GM18511 (cell line): Measurements from ENCODE around the gene SPPL3.
"Not testable (repeated sequence)": the region's sequence is repeated elsewhere in the genome, so short reads cannot be mapped to it uniquely, and the experiment has no call there.

Experiments used
- ATAC-seq: cut with Tn5 transposase; IDR thresholded peaks from one replicate; pipeline ENCODE4 v1.9.1; 2021; ENCODE audit warnings: mild to moderate bottlenecking, moderate library complexity; ENCODE audit not compliant: unreplicated experiment

The SPPL3 gene

DNA sequence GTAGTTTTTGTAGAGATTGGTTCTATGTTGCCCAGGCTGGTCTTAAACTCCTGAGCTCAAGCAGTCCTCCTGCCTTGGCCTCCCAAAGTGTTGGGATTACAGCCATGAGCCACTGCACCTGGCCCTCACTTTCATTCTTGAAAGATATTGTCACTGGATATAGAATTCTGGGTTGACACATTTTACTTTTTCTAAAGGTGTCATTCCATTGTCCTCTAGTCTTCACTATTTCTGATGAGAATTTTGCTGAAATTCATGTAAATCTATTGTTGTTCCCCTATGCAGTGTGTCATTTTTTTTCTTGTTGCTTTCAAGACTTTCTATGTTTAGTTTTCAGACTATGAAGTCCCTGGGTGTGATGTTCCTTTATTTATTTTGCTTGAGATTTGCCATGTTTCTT lies 149.4 kb downstream of the SPPL3 start:
- no peak for ATAC-seq

DNA sequence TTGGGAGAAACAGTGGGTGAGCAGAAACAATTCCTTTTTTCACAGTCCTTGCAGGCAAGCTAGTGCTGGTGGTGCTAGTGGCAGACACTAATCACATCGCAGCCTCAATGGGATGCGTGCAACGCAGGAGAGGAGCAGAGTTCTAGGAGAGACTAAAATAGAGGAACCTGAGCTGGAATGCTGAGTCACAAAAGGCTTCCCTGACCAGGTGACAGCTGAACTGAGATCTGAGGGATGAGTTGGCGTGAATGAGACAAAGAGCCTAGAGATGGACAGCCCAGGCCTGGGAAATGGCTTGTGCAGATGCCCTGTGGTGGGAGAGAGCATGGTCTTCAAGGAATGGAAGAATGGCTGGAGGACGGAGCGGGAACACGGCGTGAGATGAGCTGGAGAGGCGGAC lies 152.8 kb downstream of the SPPL3 start:
- no peak for ATAC-seq

DNA sequence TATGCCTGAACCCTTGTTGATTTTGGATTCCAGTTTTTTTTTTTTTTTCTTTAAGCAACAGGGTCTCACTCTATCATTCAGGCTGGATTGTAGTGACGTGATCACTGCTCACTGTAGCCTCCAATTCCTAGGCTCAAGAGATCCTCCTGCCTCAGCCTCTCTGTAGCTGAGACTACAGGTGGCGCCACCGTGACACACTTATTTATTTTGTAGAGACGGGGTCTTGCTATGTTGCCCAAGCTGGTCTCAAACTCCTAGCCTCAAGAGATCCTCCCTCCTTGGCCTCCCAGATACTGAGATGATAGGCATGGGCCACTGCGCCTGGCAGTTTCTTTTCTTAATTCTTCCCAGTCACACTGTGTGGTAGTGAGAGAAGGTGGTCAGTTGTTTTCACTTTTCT lies 153.4 kb downstream of the SPPL3 start:
- no peak for ATAC-seq

DNA sequence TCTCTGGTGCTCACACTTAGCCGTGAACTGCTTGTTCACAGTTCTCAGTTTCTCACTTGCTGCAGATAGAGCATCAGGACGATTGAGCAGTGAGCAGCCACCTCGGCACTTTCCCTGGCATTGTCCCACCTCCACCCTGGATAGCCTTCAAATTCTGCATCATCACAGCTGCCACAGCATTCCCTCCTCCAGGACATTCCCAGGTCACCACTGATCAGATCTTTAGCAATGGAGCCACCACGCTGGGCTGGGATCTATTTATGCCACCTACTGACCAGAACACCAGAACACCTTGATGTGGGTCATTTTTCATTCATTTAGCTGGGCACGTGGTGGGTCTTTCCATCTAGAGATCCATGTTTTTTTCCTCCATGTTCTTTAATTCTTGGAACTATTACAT lies 154.9 kb downstream of the SPPL3 start:
- no peak for ATAC-seq

DNA sequence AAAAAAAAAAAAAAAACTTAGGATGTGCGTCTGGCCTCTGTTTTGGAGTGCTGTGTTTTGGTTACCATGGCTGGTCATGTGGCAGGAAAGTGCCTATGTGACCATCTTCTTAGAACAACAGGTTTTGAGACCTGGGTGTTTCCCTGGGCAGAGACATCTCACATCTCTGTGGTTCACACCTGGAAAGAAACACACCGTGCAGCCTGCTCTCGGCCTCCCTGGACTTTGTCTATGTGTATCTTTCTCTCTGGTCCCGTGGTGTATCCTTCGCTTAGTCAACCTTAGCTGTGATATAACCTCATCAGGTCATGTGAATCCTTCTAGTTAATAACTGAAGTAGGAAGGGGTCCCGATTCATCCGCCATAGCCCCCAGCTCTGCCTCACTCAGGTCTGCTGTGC lies 155.9 kb downstream of the SPPL3 start:
- no peak for ATAC-seq

DNA sequence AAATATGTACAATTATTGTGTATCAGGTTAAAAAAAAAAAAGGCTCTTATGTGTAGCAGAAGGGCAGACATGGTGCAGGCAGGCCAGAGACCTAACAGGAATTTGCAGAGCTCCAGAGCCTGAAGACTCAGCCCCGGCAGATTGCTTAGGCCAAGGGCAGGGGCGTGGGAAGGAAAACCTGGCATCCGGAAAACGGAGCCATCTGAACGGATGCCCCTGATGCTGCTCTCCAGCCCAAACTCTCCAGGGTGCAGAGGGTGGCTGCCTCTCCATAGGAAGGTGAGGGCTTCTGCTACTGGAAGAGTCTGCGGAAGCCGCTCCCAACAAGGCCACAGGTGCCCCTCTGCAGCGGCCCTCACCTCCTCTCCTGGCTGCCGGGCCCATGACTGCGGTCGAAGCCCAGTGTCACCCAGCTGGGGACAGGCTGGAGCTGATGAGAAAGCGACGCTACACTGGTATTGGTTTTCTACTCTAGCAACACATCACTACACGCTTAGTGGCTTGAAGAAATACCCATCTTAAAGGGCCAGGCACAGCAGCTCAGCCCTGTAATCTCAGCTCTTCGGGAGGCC lies 159.2 kb downstream of the SPPL3 start:
- ATAC-seq: no peak

DNA sequence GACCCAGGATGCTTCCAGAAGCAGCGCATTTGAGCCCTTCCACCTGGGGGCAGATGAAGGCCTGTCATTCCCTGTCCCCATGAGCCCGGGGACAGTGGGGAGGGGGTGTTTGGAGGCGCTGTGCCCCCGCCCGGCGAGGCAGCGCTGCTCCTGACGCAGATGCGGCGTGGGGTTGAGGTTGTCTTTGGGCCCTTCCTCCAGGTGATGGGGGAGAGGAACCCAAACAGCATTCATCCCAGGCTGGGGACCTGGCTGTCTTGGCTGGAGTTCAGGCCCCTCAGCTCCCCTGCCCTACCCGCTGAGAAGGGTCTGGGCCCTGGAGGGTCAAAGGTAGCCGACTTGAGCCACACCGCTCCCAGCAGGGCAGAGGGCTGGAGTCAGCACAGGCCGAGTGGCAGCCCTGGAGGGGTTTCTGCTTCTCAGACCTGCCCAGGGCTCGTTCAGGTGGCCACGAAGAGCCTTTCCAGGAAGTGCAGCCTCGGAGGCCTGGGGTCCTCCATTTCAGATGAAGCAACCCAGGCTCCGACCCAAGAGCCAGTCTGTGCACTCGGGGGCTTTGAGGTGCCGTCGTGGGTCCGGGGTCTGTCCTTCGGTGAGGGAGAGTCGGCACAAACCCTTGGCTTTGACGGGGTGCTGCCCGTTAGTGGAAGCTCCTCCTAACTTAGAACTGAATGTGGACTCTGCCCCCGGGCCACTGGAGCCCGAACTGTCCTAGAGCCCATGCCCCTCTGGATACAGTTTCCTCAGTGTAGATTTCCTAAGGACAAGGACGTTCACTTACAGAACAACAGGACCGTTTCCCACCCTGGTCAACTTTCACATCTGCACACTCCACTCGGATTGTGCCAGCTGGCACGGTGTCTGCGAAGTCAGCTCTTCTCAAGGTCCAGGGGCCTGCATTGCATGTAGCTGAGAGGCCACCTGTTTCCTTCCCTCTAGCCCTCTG lies 162.4 kb downstream of the SPPL3 start:
- no peak for ATAC-seq

DNA sequence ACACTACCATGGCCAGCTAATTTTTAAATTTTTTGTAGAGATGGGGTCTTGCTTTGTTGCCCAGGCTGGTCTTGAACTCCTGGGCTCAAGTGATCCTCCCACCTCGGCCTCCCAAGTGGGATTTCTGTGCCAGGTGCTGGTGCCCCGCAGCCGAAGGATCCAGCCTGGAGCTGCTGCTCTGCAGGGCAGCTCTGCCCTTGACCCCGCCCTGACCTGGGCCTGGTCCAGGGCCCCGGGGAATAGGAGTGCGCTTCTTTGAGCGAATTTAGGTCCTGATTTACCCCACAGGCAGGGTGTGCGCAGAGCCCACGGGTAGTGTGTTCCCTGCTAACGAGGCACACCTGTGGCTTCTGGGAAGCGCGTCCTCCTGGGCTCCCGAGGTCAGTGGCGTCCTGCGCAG lies 163.3 kb downstream of the SPPL3 start:
- no peak for ATAC-seq

DNA sequence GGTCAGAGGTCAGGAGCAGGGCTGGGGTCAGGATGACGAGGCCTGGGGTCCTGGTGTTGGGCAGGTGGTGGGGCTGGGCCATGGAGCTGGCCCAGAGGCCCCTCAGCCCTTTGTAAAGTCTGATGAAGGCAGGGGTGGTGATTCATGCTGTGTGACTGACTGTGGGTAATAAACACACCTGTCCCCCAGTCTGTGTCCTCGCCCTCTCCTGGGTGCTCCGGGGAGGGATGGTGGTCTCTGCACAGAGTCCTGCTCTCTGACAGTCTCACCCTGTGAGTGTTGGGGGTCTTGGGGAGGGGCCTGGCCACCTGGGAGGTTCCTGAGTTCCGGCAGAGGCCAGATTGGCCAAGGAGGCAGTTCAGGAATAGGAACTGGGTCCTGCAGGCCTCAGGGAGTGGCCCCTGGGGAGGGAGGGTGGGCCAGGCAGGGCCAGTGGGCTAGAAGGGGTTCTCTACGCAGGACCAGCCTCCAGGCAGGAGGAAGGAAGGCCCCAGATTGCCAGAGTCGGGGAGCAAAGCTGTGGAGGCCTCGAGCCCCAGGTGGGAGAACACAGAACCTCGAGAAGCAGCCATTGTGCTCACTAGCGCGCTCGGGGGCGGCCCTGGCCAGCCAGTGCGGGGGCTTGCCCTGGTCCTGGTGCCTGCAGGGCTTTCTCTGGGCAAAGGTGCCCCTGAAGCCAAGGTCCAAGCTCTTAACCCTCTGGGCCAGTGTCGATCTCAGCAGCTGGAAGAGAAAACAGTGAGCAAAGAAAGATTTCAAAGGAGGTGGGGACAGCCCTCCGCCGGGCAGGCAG lies 164.1 kb downstream of the SPPL3 start:
- no peak for ATAC-seq

DNA sequence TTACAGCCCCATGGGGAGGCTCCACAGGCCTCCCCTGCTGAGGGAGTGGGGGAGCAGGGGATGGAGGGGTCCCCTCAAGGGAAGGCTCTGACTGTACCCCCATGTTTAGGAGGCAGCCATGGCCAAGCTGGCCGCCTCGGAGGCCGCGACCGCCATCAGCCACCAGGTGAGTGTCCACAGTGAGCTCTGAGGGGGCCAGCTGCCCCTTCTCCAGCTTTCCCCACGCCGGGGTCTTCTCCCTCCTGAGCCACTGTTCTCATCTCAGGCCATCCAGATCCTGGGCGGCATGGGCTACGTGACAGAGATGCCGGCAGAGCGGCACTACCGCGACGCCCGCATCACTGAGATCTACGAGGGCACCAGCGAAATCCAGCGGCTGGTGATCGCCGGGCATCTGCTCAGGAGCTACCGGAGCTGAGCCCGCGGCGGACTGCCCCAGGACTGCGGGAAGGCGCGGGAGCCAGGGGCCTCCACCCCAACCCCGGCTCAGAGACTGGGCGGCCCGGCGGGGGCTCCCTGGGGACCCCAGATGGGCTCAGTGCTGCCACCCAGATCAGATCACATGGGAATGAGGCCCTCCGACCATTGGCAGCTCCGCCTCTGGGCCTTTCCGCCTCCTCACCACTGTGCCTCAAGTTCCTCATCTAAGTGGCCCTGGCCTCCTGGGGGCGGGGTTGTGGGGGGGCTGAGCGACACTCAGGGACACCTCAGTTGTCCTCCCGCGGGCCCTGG lies 165.0 kb downstream of the SPPL3 start:
- ATAC-seq: no peak

DNA sequence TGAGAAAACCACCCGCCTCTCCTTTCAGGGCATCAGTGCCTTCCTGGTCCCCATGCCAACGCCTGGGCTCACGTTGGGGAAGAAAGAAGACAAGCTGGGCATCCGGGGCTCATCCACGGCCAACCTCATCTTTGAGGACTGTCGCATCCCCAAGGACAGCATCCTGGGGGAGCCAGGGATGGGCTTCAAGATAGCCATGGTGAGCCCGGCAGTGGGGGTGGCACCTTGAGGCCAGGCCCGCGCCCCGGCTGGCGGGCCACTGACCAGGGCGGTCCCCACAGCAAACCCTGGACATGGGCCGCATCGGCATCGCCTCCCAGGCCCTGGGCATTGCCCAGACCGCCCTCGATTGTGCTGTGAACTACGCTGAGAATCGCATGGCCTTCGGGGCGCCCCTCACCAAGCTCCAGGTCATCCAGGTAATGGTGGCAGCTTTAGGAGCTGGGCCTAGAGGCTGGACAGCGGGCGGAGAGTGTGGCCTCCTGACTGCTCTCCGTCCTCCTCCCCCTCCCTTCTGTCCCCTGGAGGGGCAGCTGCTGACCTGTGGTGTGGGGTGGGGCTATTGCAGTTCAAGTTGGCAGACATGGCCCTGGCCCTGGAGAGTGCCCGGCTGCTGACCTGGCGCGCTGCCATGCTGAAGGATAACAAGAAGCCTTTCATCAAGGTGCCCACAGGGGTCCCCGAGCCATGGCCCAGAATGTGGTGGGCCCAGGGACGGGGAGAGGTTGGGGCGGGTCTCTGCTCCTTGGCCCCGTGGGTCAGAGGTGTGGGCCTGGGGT lies 165.7 kb downstream of the SPPL3 start:
- no peak for ATAC-seq

DNA sequence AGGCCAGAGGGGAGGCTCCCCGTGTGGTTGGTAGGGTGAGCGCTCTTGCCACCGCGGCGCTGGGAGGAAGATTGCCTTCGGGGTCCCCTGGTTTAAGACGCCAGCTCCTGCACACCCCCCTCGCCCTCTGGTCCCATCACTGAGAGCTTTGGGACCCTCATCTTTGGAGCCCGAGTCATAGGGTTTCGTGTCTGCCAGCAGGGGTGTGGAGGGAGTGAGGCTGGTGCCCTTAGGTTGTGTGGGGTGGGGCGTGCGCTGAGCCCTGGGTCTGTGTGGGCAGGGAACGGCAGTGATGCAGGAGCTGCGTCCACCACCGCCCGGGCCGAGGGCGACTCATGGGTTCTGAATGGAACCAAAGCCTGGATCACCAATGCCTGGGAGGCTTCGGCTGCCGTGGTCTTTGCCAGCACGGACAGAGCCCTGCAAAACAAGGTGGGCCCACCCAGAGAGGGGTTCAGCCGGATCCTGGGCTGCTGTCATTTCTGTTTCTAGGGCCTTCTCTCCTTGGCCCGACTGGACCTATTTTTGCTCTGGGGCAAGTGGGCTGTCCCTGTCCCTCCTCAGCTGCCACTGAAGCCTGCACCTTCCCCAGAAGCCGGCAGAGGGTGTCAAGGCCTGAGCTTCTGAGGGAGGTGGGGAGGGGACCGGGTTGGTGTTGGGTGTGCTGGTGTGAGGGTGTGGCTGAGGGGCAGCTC lies 166.5 kb downstream of the SPPL3 start:
- no peak for ATAC-seq

DNA sequence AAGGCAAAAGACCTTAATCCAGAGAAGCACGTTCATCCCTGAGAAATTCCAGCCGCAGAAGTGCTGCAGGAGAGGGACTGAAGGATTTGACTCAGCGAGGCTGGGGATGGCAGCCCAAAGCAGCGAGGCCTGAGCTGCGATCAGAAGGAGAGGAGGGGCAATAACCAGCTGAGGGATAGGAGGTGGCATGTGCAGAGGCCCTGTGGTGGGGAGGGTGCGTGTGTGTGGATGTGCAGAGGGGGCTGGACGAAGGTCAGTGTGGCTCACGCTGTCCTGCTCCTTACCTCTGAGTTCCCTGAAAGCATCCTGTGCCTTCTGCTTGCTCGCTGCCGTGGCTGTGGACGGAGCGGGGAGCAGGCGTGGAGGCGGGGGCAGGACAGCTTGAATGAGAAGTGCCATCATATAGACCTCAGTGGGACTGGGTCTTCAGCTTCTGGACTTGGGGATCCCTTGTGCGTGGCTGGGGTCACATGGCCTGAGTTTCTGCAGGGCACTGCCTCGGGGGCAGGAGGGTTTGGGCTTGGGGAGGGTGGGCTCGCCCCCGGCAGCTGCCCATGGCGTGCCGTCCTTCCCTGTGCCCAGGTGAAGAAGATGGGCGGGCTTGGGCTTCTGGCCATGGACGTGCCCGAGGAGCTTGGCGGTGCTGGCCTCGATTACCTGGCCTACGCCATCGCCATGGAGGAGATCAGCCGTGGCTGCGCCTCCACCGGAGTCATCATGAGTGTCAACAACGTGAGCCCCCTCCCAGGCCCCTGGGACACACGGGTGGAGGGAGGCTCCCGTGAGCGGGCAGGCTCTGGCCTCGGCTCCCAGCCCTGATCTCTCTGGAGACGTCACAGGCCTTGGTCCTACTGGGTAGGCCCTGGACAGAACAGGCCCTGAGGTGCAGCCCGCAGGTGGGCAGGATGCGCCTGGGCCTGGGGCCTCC lies 167.5 kb downstream of the SPPL3 start:
- no peak for ATAC-seq

DNA sequence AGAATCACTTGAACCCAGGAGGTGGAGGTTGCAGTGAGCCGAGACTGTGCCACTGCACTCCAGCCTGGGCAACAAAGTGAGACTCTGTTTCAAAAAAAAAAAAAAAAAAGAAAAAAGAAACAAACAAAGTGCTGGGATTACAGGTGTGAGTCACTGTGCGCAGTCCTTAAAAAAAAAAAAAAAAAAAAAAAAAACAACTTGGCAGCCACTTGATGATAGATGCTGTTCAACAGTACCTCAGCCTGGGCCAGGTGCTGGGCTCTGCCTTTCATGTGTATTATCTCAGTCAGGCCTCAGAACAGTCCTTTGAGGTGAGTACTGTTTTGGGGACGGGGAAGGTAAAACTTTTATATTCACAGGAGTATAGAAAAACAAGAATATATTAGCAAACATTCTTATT lies 169.0 kb downstream of the SPPL3 start:
- ATAC-seq: no peak

DNA sequence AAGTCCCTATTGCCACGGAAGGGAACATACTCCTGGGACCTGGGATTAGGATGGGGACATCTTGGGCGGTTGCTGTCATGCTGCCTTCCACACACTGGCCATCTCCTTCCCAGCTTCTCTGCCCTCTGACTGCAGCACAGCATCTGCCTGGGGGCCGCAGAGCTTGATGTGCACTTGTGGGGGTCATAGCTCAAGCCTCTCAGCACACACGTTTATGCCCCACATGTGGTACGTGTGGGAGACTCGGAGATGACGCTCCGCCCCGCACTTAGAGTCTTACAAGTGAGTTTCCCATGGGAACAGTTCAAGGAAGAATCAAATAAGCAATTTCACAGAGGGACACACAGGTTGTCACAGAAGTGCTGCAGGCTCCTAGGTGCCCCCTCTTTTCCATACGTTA lies 169.9 kb downstream of the SPPL3 start:
- ATAC-seq: no peak

DNA sequence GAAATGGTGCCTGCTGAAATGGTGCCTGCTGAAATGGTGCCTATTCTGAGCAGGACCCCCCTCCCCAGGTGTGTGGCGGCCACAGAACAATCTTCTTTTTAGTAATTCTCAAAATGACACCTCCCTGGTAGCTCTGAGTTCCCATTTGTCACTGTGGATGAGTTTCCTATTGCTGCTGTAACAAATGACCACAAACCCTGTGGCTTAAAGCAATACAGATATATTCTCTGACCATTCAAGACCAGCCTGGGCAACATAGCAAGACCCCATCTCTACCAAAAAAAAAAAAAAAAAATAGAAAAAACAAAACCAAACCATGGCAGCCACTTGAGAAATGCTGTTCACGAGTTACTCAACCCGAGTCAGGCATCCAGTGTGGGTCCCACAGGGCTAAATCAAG lies 170.6 kb downstream of the SPPL3 start:
- ATAC-seq: no peak

DNA sequence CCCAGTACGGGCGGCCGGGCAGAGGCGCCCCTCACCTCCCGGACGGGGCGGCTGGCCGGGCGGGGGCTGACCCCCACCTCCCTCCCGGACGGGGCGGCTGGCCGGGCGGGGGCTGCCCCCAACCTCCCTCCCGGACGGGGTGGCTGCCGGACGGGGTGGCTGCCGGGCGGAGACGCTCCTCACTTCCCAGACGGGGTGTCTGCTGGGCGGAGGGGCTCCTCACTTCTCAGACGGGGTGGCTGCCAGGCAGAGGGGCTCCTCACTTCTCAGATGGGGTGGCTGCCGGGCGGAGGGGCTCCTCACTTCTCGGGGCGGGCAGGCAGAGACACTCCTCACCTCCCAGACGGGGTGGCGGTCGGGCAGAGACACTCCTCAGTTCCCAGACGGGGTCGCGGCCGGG lies 172.0 kb downstream of the SPPL3 start:
- not testable (repeated sequence) for ATAC-seq

DNA sequence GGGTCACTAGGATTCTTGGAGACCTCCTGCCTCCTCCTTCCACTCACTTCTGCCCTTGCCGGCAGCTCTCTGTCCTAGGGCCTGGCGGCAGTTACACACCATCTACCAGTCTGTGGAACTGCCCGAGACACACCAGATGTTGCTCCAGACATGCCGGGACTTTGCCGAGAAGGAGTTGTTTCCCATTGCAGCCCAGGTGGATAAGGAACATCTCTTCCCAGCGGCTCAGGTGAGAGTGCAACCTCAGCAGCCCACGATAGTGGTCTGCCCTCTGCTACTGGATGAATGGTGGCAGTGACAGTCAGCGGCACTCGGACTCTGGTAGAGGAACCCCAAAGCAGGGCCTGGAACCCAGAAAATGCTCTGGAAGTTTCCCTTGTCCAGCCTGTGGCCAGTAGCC lies 177.2 kb downstream of the SPPL3 start:
- no peak for ATAC-seq

DNA sequence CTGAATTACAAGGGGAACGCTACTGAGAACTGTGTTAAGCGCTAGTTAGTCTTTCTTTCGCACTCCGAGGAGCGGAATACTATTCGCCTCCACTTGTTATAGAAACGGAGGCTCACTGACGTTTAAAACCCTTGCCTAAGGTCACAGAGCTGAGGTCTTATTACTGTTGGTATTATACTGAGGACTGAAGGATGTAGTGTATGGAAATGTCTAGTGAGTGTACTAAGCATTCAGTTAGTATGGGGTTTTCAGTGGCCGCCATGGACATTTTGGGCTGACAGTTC lies 177.7 kb downstream of the SPPL3 start:
- no peak for ATAC-seq
